H1 (cell line): ENCODE measurements around the gene ASCL5. TPM values are rescaled to one million over a fixed set of nuclear protein-coding genes. Genes with fewer than 3 reads are reported as not detected.

Source experiments
- CTCF ChIA-PET: fragments of 300-600 bp; sonication (Branson Sonifier 250); formaldehyde crosslinking; loops from one replicate; lab custom pipeline; 2021; ENCODE audit not compliant: partially characterized antibody; lab: Charles Lee
- POLR2A ChIA-PET: fragments of 300-600 bp; sonication (Branson Sonifier 250); formaldehyde crosslinking; loops from one replicate; lab custom pipeline; 2021; ENCODE audit warnings: inconsistent platforms; ENCODE audit not compliant: partially characterized antibody; lab: Charles Lee
- DNase-seq, 2 experiments: peaks; one replicate each; pipeline versions ENCODE4 v3.0.0 to v3.0.0-alpha.2; 2010 to 2022; ENCODE audit warnings: low spot score in 2 of 2, low read depth in 1 of 2, mixed read lengths in 1 of 2
- FAIRE-seq: peaks from 2 replicates; lab custom pipeline; 2011; peaks lifted over from hg19 to GRCh38; lab: Jason Lieb, UNC
- H2AFZ ChIP-seq: 2 replicates; pipeline ENCODE4 v1.8.1; 2012; ENCODE audit warnings: low read length, inconsistent platforms
- H2AK5ac ChIP-seq: 2 replicates; pipeline ENCODE4 v1.6.1; 2013; ENCODE audit warnings: low read depth, low read length
- H2BK120ac ChIP-seq: replicated peaks from 2 replicates; pipeline ENCODE3; 2013; ENCODE audit warnings: low read depth, low read length, inconsistent platforms
- H2BK12ac ChIP-seq: 2 replicates; pipeline ENCODE4 v1.6.1; 2013; ENCODE audit warnings: low read depth, low read length
- H2BK15ac ChIP-seq: 2 replicates; pipeline ENCODE4 v1.6.1; 2013; ENCODE audit warnings: low read length
- H2BK20ac ChIP-seq: 2 replicates; pipeline ENCODE4 v1.6.1; 2013; ENCODE audit warnings: low read length
- H2BK5ac ChIP-seq: 2 replicates; pipeline ENCODE4 v1.6.1; 2013; ENCODE audit warnings: low read depth, low read length
- H3K14ac ChIP-seq: 2 replicates; pipeline ENCODE4 v1.6.1; 2013; ENCODE audit warnings: inconsistent platforms; ENCODE audit not compliant: insufficient read length
- H3K18ac ChIP-seq: 2 replicates; pipeline ENCODE4 v1.6.1; 2013; ENCODE audit warnings: low read length; ENCODE audit errors: extremely low read depth
- H3K23ac ChIP-seq: 2 replicates; pipeline ENCODE4 v1.6.1; 2013; ENCODE audit warnings: inconsistent platforms; ENCODE audit not compliant: insufficient read length
- H3K23me2 ChIP-seq: 2 replicates; pipeline ENCODE4 v1.6.1; 2013; ENCODE audit warnings: low read depth, low read length
- H3K27ac ChIP-seq: 2 replicates; pipeline ENCODE4 v1.6.1; 2011; ENCODE audit warnings: low read depth, low read length, inconsistent platforms
- H3K27me3 ChIP-seq, 4 experiments: replicated peaks in 1 of 4; 1 replicate in 1 of 4; 2 replicates in 3 of 4; pipeline versions ENCODE4 v1.6.1 to v1.8.1; 2011 to 2013; ENCODE audit warnings: low read length in 3 of 4, mild to moderate bottlenecking in 3 of 4, inconsistent platforms in 2 of 4, mixed read lengths in 2 of 4, moderate library complexity in 1 of 4; ENCODE audit not compliant: control insufficient read depth in 3 of 4, insufficient read depth in 3 of 4; ENCODE audit errors: extremely low read depth in 1 of 4
- H3K36me3 ChIP-seq, 4 experiments: 2 replicates each; pipeline versions ENCODE4 v1.6.1 to v1.8.1; 2011 to 2013; ENCODE audit warnings: mild to moderate bottlenecking in 4 of 4, low read length in 3 of 4, moderate library complexity in 2 of 4, control low read depth in 1 of 4, inconsistent platforms in 1 of 4; ENCODE audit not compliant: insufficient read depth in 4 of 4, control insufficient read depth in 2 of 4
- H3K4ac ChIP-seq: replicated peaks from 2 replicates; pipeline ENCODE3; 2013; ENCODE audit warnings: low read length, low read depth, mixed read lengths, inconsistent platforms; ENCODE audit not compliant: insufficient read length
- H3K4me1 ChIP-seq, 4 experiments: replicated peaks in 1 of 4; 1 replicate in 1 of 4; 2 replicates in 3 of 4; pipeline versions ENCODE4 v1.6.1 to v1.8.1; 2011 to 2013; ENCODE audit warnings: low read length in 3 of 4, inconsistent platforms in 2 of 4, mixed read lengths in 1 of 4; ENCODE audit not compliant: insufficient read depth in 4 of 4, control insufficient read depth in 3 of 4
- H3K4me2 ChIP-seq, 2 experiments: 2 replicates each; pipeline versions ENCODE4 v1.6.1 to v1.8.1; 2011 to 2013; ENCODE audit warnings: low read depth in 2 of 2, low read length in 2 of 2, control low read depth in 1 of 2, inconsistent platforms in 1 of 2, mild to moderate bottlenecking in 1 of 2; ENCODE audit not compliant: insufficient read depth in 1 of 2
- H3K4me3 ChIP-seq, 4 experiments: fragments of 200-600, 300-600 bp in 1 of 4; sonication (generic), shearing (Covaris generic), sonication (Bioruptor Twin) in 1 of 4; 2 replicates each; pipeline versions ENCODE4 v1.5.1 to v1.8.1; 2011 to 2016; ENCODE audit warnings: low read length in 4 of 4, low read depth in 3 of 4, control low read depth in 2 of 4, inconsistent platforms in 2 of 4, mild to moderate bottlenecking in 2 of 4, mixed read lengths in 1 of 4, moderate library complexity in 1 of 4; ENCODE audit not compliant: insufficient read depth in 2 of 4; ENCODE audit errors: extremely low read depth in 1 of 4
- H3K56ac ChIP-seq: replicated peaks from 2 replicates; pipeline ENCODE3; 2013; ENCODE audit warnings: low read depth, mild to moderate bottlenecking, mixed read lengths, low read length, inconsistent platforms; ENCODE audit not compliant: insufficient read length
- H3K79me1 ChIP-seq: 2 replicates; pipeline ENCODE4 v1.6.1; 2013; ENCODE audit warnings: low read depth, low read length, control low read depth
- H3K79me2 ChIP-seq, 2 experiments: 2 replicates each; pipeline versions ENCODE4 v1.6.1 to v1.8.1; 2012 to 2013; ENCODE audit warnings: low read length in 2 of 2, mild to moderate bottlenecking in 2 of 2, inconsistent platforms in 1 of 2; ENCODE audit not compliant: insufficient read depth in 2 of 2, control insufficient read depth in 1 of 2
- H3K9ac ChIP-seq, 4 experiments: replicated peaks in 1 of 4; 1 replicate in 1 of 4; 2 replicates in 3 of 4; pipeline versions ENCODE4 v1.6.1 to v1.8.1; 2011 to 2013; ENCODE audit warnings: low read depth in 3 of 4, low read length in 3 of 4, control low read depth in 2 of 4, mild to moderate bottlenecking in 2 of 4, moderate library complexity in 2 of 4, inconsistent platforms in 1 of 4; ENCODE audit errors: extremely low read depth in 1 of 4
- H3K9me3 ChIP-seq, 2 experiments: 2 replicates each; pipeline versions ENCODE4 v1.6.1 to v1.8.1; 2012 to 2013; ENCODE audit warnings: mild to moderate bottlenecking in 2 of 2, moderate library complexity in 2 of 2, control low read depth in 1 of 2, inconsistent platforms in 1 of 2, low read depth in 1 of 2, low read length in 1 of 2, mixed read lengths in 1 of 2; ENCODE audit not compliant: insufficient read depth in 2 of 2
- H4K20me1 ChIP-seq, 2 experiments: replicated peaks in 1 of 2; 2 replicates each; pipeline versions ENCODE3 to v1.8.1; 2011 to 2013; ENCODE audit warnings: inconsistent platforms in 2 of 2, low read length in 2 of 2, mild to moderate bottlenecking in 1 of 2; ENCODE audit not compliant: insufficient read depth in 2 of 2, control insufficient read depth in 1 of 2
- H4K5ac ChIP-seq: 2 replicates; pipeline ENCODE4 v1.6.1; 2013; ENCODE audit warnings: low read length, low read depth, mixed read lengths, inconsistent platforms; ENCODE audit not compliant: insufficient read length
- H4K8ac ChIP-seq: 2 replicates; pipeline ENCODE4 v1.8.0; 2013; ENCODE audit warnings: mild to moderate bottlenecking, moderate library complexity, low read length, inconsistent platforms; ENCODE audit not compliant: insufficient read depth; ENCODE audit errors: extremely low read depth
- H4K91ac ChIP-seq: replicated peaks from 2 replicates; pipeline ENCODE3; 2013; ENCODE audit warnings: low read length, mixed read lengths, inconsistent platforms; ENCODE audit not compliant: insufficient read length
- EZH2 ChIP-seq: fragments of 200-600 bp; sonication (generic); IDR thresholded peaks from 2 replicates; pipeline ENCODE4 v1.7.1; 2012; ENCODE audit warnings: low read depth, mild to moderate bottlenecking, moderate library complexity, low read length, inconsistent platforms; ENCODE audit not compliant: severe bottlenecking
- GTF2F1 ChIP-seq: IDR thresholded peaks from 2 replicates; pipeline ENCODE4 v1.6.1; 2012; ENCODE audit warnings: low read depth, low read length, improper control_type of control experiment, borderline replicate concordance
- JUN ChIP-seq: IDR thresholded peaks from 2 replicates; pipeline ENCODE4 v1.6.1; 2011; ENCODE audit warnings: low read depth, mild to moderate bottlenecking, improper control_type of control experiment, low read length
- KDM5A ChIP-seq: fragments of 200-600 bp; IDR thresholded peaks from 2 replicates; pipeline ENCODE4 v1.7.1; 2012; ENCODE audit warnings: mild to moderate bottlenecking, low read length, inconsistent platforms, mixed read lengths
- POU5F1 ChIP-seq: IDR thresholded peaks from 2 replicates; pipeline ENCODE4 v1.6.1; 2011; ENCODE audit warnings: low read depth, mild to moderate bottlenecking, low read length, moderate library complexity
- WGBS, 2 experiments: shearing (Covaris generic) in 1 of 2; methylation state at CpG; one replicate each; pipeline versions ENCODE4 v1.1.6 to v1.1.7; 2013 to 2015; ENCODE audit warnings: low lambda C conversion rate in 2 of 2, mixed read lengths in 2 of 2, inconsistent platforms in 1 of 2, low coverage in 1 of 2, missing lambda C conversion rate in 1 of 2; ENCODE audit not compliant: insufficient replicate concordance in 2 of 2, insufficient coverage in 1 of 2, insufficient read length in 1 of 2; ENCODE audit errors: extremely low coverage in 1 of 2, missing lambda C conversion rate in 1 of 2; 5-methylcytosine and 5-hydroxymethylcytosine counted together
- polyA plus RNA-seq, 7 experiments: library from polyadenylated mRNA; depleted of rRNA in 3 of 7; stranded (reverse) in 5 of 7; unstranded in 2 of 7; fragments of >200 nt in 5 of 7; fragments of 200-250 nt in 2 of 7; gene quantifications; 1 replicate in 5 of 7; 2 replicates in 1 of 7; 4 replicates in 1 of 7; pipeline versions ENCODE4 v1.2.1 to v1.2.3, GENCODE V29; 2011 to 2013; ENCODE audit warnings: missing spikeins in 2 of 7, mixed read lengths in 2 of 7
- total RNA-seq: library from RNA; stranded (reverse); fragmentation: NEBNext Ultra II Directional; extraction: Animal tissue kit (Norgen Biotek cat#: 25700); gene quantifications from 2 replicates; pipeline ENCODE4 v1.2.1, GENCODE V29; 2021
- TF ChIP-seq, protein P1 (sequence below): IDR thresholded peaks from 2 replicates; pipeline ENCODE4 v1.6.1; 2012; ENCODE audit warnings: low read length, inconsistent platforms

The ASCL5 gene
- total and polyA plus RNA-seq, 2 of the 8 experiments (the other 6 are each of a cell fraction or from before 2014, with no cell fraction given) = 0.29 to 0.41 TPM

GRCh38 chr1:201128962-201129361, 2.0 kb upstream of the ASCL5 start:
- no peak overlapping the region for H4K91ac ChIP-seq
- H3K79me2 ChIP-seq = no peaks in the 10 kb centered on the region
- no peak overlapping the region; the same call in 1 of the 2 replicates for H2AK5ac ChIP-seq
- H4K20me1 ChIP-seq = no peaks in the 10 kb centered on the region
- 92% methylated on average over 13 of the region's 13 CpGs; no CpG with 5 or more reads in 1 of the 2 experiments for WGBS, 2 experiments
- no peaks in the 10 kb centered on the region for H3K9me3 ChIP-seq
- no peaks in the 10 kb centered on the region for H3K36me3 ChIP-seq
- CTCF ChIA-PET = interaction anchor here (1.0 to 4.9 kb wide), 7 partner anchors 10 to 103 kb away, joined by 3 to 19 read pairs (median 4); no protein-coding TSS in a partner anchor
- no peak overlapping the region for H3K4ac ChIP-seq
- no peak overlapping the region for H2BK15ac ChIP-seq
- H3K23ac ChIP-seq = no peak overlapping the region
- no peak for FAIRE-seq
- H3K4me3 ChIP-seq = no peak overlapping the region
- no peak for DNase-seq
- no peak overlapping the region for H4K5ac ChIP-seq
- no peaks in the 10 kb centered on the region; a peak in 1 of 7 replicates for H3K27me3 ChIP-seq
- H3K79me1 ChIP-seq = no peaks in the 10 kb centered on the region
- H3K4me1 ChIP-seq = peaks cover 3 to 11% (median 9%) of the 10 kb centered on the region in 4 experiments
- no peak overlapping the region for H2BK120ac ChIP-seq
- H4K8ac ChIP-seq = no peak overlapping the region
- no peak overlapping the region for H2AFZ ChIP-seq
- no peak overlapping the region for H3K27ac ChIP-seq
- H2BK12ac ChIP-seq = no peak overlapping the region
- no peaks in the 10 kb centered on the region for H3K23me2 ChIP-seq
- no peak overlapping the region for H2BK20ac ChIP-seq
- POLR2A ChIA-PET = interaction anchor here (1.2 to 4.3 kb wide), 3 partner anchors 9 to 23 kb away, joined by 3 to 13 read pairs (median 3); no protein-coding TSS in a partner anchor
- H3K4me2 ChIP-seq = no peak overlapping the region
- H3K18ac ChIP-seq = no peak overlapping the region
- TF ChIP-seq KDM5A (no peak), JUN (no peak), EZH2 (no peak), GTF2F1 (no peak), POU5F1 (no peak)
- TF ChIP-seq, protein P1, sequence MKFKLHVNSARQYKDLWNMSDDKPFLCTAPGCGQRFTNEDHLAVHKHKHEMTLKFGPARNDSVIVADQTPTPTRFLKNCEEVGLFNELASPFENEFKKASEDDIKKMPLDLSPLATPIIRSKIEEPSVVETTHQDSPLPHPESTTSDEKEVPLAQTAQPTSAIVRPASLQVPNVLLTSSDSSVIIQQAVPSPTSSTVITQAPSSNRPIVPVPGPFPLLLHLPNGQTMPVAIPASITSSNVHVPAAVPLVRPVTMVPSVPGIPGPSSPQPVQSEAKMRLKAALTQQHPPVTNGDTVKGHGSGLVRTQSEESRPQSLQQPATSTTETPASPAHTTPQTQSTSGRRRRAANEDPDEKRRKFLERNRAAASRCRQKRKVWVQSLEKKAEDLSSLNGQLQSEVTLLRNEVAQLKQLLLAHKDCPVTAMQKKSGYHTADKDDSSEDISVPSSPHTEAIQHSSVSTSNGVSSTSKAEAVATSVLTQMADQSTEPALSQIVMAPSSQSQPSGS = no peak
- H3K14ac ChIP-seq = no peak overlapping the region
- H3K9ac ChIP-seq = no peak overlapping the region
- H3K56ac ChIP-seq = no peak overlapping the region
- H2BK5ac ChIP-seq = no peak overlapping the region
